Measurements from ENCODE around the gene RFPL2.

The RFPL2 gene

GRCh38 chr22:32204856-32205722 is at the start of gene RFPL2:
Gene RFPL2, minus strand, starts transcription at chr22:32205073. Its CDS starts 2,622 bp downstream, at chr22:32202451.
- peak; percentile 82 for DNase-seq (ENCODE audit: low spot score)

GRCh38 chr22:32249231-32249630 is 44.4 kb upstream of the RFPL2 start:
- no peak for DNase-seq (ENCODE audit: low spot score)

GRCh38 chr22:32248276-32248675 is 43.4 kb upstream of the RFPL2 start:
- no peak for DNase-seq (ENCODE audit: low spot score)

GRCh38 chr22:32246166-32246565 is 41.3 kb upstream of the RFPL2 start:
- no peak for DNase-seq (ENCODE audit: low spot score)

- no peak for DNase-seq (ENCODE audit: low spot score)
These were observed 40.2 kb upstream of the RFPL2 start for GRCh38 chr22:32245042-32245441.

- no peak for DNase-seq (ENCODE audit: low spot score)
These were observed 39.7 kb upstream of the RFPL2 start for GRCh38 chr22:32244547-32244946.

- DNase-seq (ENCODE audit: low spot score), result no peak
These were observed 35.6 kb upstream of the RFPL2 start for GRCh38 chr22:32240461-32240860.

GRCh38 chr22:32237906-32238305 is 33.0 kb upstream of the RFPL2 start:
- DNase-seq (ENCODE audit: low spot score), result no peak

GRCh38 chr22:32236970-32237369 is 32.1 kb upstream of the RFPL2 start:
- no peak for DNase-seq (ENCODE audit: low spot score)

GRCh38 chr22:32233091-32233490 is 28.2 kb upstream of the RFPL2 start:
- no peak for DNase-seq (ENCODE audit: low spot score)

GRCh38 chr22:32232191-32232830 is 27.4 kb upstream of the RFPL2 start:
- DNase-seq (ENCODE audit: low spot score), result no peak

GRCh38 chr22:32226326-32227104 is 21.6 kb upstream of the RFPL2 start:
- DNase-seq (ENCODE audit: low spot score), result no peak

GRCh38 chr22:32222991-32223390 is 18.1 kb upstream of the RFPL2 start:
- no peak for DNase-seq (ENCODE audit: low spot score)

GRCh38 chr22:32219026-32219425 is 14.2 kb upstream of the RFPL2 start:
- DNase-seq (ENCODE audit: low spot score), result no peak

GRCh38 chr22:32218470-32218869 is 13.6 kb upstream of the RFPL2 start:
- no peak for DNase-seq (ENCODE audit: low spot score)

GRCh38 chr22:32217465-32217864 is 12.6 kb upstream of the RFPL2 start:
- DNase-seq (ENCODE audit: low spot score), result no peak

GRCh38 chr22:32216911-32217310 is 12.0 kb upstream of the RFPL2 start:
- no peak for DNase-seq (ENCODE audit: low spot score)

- no peak for DNase-seq (ENCODE audit: low spot score)
These were observed 6.1 kb upstream of the RFPL2 start for GRCh38 chr22:32211011-32211410.

GRCh38 chr22:32208681-32209080 is 3.8 kb upstream of the RFPL2 start:
- no peak for DNase-seq (ENCODE audit: low spot score)

- no peak for DNase-seq (ENCODE audit: low spot score)
These were observed 3.2 kb upstream of the RFPL2 start for GRCh38 chr22:32207971-32208480.

GRCh38 chr22:32206774-32207758 is 2.2 kb upstream of the RFPL2 start:
- no peak for DNase-seq (ENCODE audit: low spot score)
